22Rv1 (cell line): Measurements from ENCODE around the gene MT1B.

Source experiments
- ZFX ChIP-seq: fragments of 450-650 bp; IDR thresholded peaks from 2 replicates; pipeline ENCODE4 v1.6.1; 2017; ENCODE audit warnings: antibody characterized with exemption, borderline replicate concordance
- TF ChIP-seq, protein P1 (sequence below): fragments of 450-650 bp; IDR thresholded peaks from 2 replicates; pipeline ENCODE4 v1.5.1; 2017; ENCODE audit warnings: mild to moderate bottlenecking

DNA sequence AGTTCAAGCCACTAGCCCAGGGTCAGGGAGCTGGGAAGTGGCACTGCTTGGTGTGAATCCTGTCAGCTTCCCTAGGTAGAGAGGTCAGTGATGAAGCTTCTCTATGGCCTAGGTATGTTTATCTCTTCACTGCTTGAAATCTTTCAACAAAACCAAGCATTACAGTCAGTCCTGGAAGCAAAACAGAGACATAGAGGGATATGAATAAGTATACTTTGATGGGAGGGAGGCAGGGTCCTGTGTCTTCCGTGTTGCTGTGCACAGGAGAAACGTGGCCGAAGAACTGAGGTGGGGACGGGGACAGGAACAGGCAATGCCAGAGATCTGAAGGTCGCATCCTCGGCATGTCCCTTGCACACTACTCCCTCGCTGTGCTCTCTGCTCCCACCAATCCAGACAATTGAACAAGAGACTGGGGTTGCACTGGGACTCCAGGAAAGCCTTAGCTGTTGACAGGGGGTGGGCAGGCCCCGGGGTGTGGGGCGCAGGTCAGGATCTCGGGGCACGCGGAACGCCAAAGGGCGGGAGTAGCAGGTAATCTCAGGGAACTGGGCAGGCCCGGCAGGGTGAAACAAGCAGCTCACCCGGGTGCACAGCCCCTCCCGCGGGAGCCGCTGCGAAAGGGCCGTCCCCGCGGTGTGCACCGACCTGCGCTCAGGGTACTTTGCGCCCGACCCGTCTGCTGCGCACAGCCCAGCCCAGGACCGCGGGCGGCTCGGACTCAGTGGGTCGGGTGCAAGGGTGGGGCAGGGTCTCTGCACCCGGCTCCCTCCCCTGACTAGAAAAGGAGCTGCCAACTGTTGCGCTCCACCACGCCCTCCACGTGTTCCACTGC lies 17.5 kb downstream of the MT1B start, which contains the start of gene MT1H:
- TF ChIP-seq, protein P1, sequence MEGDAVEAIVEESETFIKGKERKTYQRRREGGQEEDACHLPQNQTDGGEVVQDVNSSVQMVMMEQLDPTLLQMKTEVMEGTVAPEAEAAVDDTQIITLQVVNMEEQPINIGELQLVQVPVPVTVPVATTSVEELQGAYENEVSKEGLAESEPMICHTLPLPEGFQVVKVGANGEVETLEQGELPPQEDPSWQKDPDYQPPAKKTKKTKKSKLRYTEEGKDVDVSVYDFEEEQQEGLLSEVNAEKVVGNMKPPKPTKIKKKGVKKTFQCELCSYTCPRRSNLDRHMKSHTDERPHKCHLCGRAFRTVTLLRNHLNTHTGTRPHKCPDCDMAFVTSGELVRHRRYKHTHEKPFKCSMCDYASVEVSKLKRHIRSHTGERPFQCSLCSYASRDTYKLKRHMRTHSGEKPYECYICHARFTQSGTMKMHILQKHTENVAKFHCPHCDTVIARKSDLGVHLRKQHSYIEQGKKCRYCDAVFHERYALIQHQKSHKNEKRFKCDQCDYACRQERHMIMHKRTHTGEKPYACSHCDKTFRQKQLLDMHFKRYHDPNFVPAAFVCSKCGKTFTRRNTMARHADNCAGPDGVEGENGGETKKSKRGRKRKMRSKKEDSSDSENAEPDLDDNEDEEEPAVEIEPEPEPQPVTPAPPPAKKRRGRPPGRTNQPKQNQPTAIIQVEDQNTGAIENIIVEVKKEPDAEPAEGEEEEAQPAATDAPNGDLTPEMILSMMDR: no peak
- no peak for TF ChIP-seq ZFX
